ENCODE measurements around the gene OARD1. TPM values are rescaled to one million over a fixed set of nuclear protein-coding genes. Genes with fewer than 3 reads are reported as not detected.
A peak's percentile ranks its signal among the peaks of the same experiment; 100 is the strongest.

OARD1 gene
- total RNA-seq, 6 donors from 2014 or later = 10.0 to 27.3 (median 20.0) TPM

DNA sequence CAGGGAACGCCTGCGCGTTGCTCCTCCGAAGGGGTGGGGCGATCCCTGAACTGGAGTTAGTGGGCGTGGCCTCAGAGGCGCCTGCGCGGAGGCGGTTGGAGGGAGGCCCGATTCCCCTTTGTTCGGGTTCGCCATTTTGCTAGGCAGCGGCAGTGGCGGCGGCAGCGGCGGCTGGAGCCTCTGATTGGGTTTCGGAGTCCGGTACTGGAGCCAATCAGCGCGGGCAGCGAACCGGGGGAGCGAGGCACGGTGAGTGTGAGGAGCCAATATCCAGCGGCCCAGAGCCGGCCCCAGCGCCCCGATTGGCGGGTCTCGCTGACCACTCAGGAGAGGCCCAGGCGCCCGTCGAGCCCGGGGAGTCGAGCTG, 663 bp upstream of the OARD1 start, which contains the start of gene NFYA:
Gene NFYA, plus strand, starts transcription at position 139 of the 367 bp plus-strand sequence. CDS start 6,116 bp downstream, outside the sequence.
- Histone ChIP-seq H3K4me1 (peaks cover 32 to 40% (median 37%) of the 10 kb centered on the region in 4 donors), H3K36me3 (peaks cover 0 to 22% (median 7%) of the 10 kb centered on the region in 4 donors), H3K27me3 (no peaks in the 10 kb centered on the region), H3K9me3 (no peaks in the 10 kb centered on the region), H3K4me3 (peak within 1 kb of the TSS; percentile 84 to 97 (median 91)), H3K27ac (peak within 1 kb of the TSS; percentile 99 to 100 (median 99))
- 2% methylated on average over 15 of the region's 37 CpGs; no CpG with 5 or more reads in 1 of the 2 donors for WGBS, 2 donors
- DNase-seq = peak; percentile 99 to 100
- peak; percentile 91 to 97 for ATAC-seq (ENCODE audit: low FRiP score in 2 of 2)
- TF ChIP-seq POLR2A (IDR thresholded peaks at IDR 0.05) (no peak), POLR2AphosphoS5 (IDR thresholded peaks at IDR 0.05) (peak in 1 of 2 donors; percentile 22)
- TF ChIP-seq, protein P1, sequence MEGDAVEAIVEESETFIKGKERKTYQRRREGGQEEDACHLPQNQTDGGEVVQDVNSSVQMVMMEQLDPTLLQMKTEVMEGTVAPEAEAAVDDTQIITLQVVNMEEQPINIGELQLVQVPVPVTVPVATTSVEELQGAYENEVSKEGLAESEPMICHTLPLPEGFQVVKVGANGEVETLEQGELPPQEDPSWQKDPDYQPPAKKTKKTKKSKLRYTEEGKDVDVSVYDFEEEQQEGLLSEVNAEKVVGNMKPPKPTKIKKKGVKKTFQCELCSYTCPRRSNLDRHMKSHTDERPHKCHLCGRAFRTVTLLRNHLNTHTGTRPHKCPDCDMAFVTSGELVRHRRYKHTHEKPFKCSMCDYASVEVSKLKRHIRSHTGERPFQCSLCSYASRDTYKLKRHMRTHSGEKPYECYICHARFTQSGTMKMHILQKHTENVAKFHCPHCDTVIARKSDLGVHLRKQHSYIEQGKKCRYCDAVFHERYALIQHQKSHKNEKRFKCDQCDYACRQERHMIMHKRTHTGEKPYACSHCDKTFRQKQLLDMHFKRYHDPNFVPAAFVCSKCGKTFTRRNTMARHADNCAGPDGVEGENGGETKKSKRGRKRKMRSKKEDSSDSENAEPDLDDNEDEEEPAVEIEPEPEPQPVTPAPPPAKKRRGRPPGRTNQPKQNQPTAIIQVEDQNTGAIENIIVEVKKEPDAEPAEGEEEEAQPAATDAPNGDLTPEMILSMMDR (IDR thresholded peaks at IDR 0.05) = no peak

DNA sequence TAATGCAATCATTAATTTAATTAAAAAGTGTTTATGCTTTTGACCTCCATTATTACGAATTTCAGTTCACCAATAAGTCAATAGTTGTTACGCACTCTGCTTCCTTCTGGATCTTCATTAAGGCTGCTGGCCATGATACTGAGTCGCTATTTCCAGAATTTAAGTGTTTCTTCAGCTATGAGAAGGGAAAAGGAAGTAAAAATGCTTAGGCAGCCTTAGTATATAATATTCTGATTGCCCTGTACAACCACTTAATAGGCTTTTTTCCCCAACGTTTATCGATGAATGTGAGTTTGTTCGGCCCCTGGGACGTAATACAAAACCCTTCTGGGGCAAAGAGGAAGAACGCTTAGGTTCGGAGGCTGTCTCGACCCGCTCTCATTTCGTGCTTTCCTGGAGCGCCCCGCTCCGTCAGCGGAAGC, 644 bp downstream of the OARD1 start:
- Histone ChIP-seq H3K4me3 (peak overlapping the region; percentile 73 to 97 (median 88)), H3K9me3 (no peaks in the 10 kb centered on the region), H3K36me3 (peaks cover 0 to 24% (median 7%) of the 10 kb centered on the region in 4 donors), H3K27me3 (no peaks in the 10 kb centered on the region), H3K27ac (peak overlapping the region; percentile 99 to 100 (median 99)), H3K4me1 (peaks cover 31 to 36% (median 34%) of the 10 kb centered on the region in 4 donors)
- 0 to 2% methylated on average over 16 of the region's 16 CpGs for WGBS, 2 donors
- ATAC-seq (ENCODE audit: low FRiP score in 2 of 2) (no peak), DNase-seq (peak; percentile 42 to 89)
- TF ChIP-seq POLR2A (IDR thresholded peaks at IDR 0.05) (peak in 1 of 4 donors; percentile 54), POLR2AphosphoS5 (IDR thresholded peaks at IDR 0.05) (peak in 1 of 2 donors; percentile 92)
- TF ChIP-seq, protein P1 (IDR thresholded peaks at IDR 0.05) = no peak

DNA sequence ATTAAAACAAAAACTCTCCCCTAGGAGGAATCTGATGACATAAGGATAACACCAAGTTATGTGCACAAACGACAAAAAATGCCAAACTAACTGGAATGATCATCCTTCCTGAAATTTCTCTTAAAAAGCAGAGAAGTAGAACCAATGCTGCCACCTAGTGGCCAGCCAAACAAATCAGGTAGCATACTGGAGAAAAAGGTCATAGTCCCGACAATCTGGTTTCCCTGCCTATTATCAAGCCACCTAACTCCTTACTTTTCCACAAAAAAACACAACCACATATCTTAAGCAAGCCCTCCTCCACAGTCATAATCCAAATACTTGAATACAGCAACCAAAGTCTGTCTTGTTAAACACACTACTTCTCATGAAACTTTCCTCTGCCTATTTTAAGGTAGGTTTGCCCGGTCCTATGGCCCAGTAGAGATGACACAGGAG, 5.3 kb downstream of the OARD1 start:
- peak in 1 of 2 donors; percentile 77 for DNase-seq
- Histone ChIP-seq H3K27ac (no peak overlapping the region), H3K4me1 (peaks cover 10 to 17% (median 10%) of the 10 kb centered on the region in 4 donors), H3K4me3 (no peak overlapping the region), H3K9me3 (no peaks in the 10 kb centered on the region), H3K36me3 (peaks cover 0 to 61% (median 10%) of the 10 kb centered on the region in 4 donors), H3K27me3 (no peaks in the 10 kb centered on the region)
- TF ChIP-seq, protein P1 (IDR thresholded peaks at IDR 0.05) = peak; percentile 72 to 83 (median 78)
- no peak for TF ChIP-seq EP300 (IDR thresholded peaks at IDR 0.05)
- no peak for ATAC-seq (ENCODE audit: low FRiP score in 2 of 2)
- WGBS, 2 donors = 29 to 32% methylated on average over 3 of the region's 3 CpGs

DNA sequence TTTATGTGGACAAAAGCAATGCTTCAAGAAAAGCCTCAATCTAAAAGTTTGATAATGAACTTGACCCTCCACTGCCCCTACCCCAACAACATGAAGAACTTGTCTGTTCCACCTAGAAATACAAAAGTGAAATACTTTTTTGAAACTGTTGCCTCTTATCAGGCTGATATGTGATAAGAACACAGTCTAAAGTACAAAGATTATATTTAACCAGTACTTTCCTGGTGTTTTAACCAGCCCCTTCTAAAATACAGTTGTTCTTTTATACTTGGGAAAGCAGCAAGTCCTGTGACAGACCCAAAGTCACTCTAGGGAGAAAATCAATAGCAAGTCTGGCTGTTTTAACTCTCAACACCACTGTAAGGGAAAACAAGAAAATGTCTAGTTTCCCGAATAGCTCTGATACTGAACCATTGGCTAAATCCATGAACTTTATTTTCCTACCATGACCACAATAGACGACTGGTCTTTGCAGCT, 6.6 kb downstream of the OARD1 start:
- Histone ChIP-seq H3K36me3 (peaks cover 0 to 66% (median 10%) of the 10 kb centered on the region in 4 donors), H3K4me1 (peaks cover 3 to 14% (median 8%) of the 10 kb centered on the region in 4 donors), H3K4me3 (no peak overlapping the region), H3K9me3 (no peaks in the 10 kb centered on the region), H3K27me3 (no peaks in the 10 kb centered on the region), H3K27ac (no peak overlapping the region)
- TF ChIP-seq EP300 (IDR thresholded peaks at IDR 0.05) = no peak
- TF ChIP-seq POLR2A (IDR thresholded peaks at IDR 0.05) = no peak
- no peak for TF ChIP-seq POLR2AphosphoS5 (IDR thresholded peaks at IDR 0.05)
- TF ChIP-seq, protein P1 (IDR thresholded peaks at IDR 0.05) = no peak
- ATAC-seq (ENCODE audit: low FRiP score in 2 of 2) (no peak), DNase-seq (no peak)
- WGBS, 2 donors = 89 to 91% methylated on average over 2 of the region's 2 CpGs

DNA sequence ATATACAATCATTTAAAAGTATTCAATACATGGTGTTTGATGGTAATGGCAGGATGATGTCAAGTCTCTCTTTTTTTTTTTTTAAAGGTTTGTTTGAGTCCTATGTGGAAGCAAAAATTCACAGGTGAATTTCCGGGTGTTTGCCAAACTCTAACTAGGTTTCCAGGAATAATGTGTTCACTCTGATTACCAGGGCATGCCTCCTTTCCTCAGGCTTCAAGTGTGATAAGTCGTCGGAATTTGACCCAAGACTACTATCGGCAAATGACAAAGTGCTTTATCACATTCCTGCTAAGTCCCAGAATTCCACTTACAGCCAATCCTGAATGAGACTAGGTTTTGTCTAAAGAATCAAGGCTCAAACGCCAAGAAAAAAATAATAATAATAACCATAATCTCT, 7.3 kb downstream of the OARD1 start:
- Histone ChIP-seq H3K4me3 (no peak overlapping the region), H3K27ac (no peak overlapping the region), H3K27me3 (no peaks in the 10 kb centered on the region), H3K36me3 (peaks cover 0 to 61% (median 10%) of the 10 kb centered on the region in 4 donors), H3K4me1 (peaks cover 0 to 9% (median 4%) of the 10 kb centered on the region in 4 donors), H3K9me3 (no peaks in the 10 kb centered on the region)
- ATAC-seq (ENCODE audit: low FRiP score in 2 of 2) (no peak), DNase-seq (no peak)
- 66 to 83% methylated on average over 5 of the region's 5 CpGs for WGBS, 2 donors
- TF ChIP-seq POLR2AphosphoS5 (IDR thresholded peaks at IDR 0.05) (no peak), EP300 (IDR thresholded peaks at IDR 0.05) (no peak), POLR2A (IDR thresholded peaks at IDR 0.05) (no peak)
- TF ChIP-seq, protein P1 (IDR thresholded peaks at IDR 0.05) = no peak
